Activated effector memory CD4-positive, alpha-beta T cell treated with anti-CD3 and anti-CD28 coated beads, Interleukin-2, amount 50 U/mL, for 16 hours (primary cell): Measurements from ENCODE around the gene RTP5.
A peak's percentile ranks its signal among the peaks of the same experiment; 100 is the strongest.
"Not testable (repeated sequence)": the region's sequence is repeated elsewhere in the genome, so short reads cannot be mapped to it uniquely, and the experiment has no call there.

Experiments
- DNase-seq: peaks from one replicate; pipeline ENCODE4 v3.0.0-alpha.2; 2020

Gene RTP5

DNA sequence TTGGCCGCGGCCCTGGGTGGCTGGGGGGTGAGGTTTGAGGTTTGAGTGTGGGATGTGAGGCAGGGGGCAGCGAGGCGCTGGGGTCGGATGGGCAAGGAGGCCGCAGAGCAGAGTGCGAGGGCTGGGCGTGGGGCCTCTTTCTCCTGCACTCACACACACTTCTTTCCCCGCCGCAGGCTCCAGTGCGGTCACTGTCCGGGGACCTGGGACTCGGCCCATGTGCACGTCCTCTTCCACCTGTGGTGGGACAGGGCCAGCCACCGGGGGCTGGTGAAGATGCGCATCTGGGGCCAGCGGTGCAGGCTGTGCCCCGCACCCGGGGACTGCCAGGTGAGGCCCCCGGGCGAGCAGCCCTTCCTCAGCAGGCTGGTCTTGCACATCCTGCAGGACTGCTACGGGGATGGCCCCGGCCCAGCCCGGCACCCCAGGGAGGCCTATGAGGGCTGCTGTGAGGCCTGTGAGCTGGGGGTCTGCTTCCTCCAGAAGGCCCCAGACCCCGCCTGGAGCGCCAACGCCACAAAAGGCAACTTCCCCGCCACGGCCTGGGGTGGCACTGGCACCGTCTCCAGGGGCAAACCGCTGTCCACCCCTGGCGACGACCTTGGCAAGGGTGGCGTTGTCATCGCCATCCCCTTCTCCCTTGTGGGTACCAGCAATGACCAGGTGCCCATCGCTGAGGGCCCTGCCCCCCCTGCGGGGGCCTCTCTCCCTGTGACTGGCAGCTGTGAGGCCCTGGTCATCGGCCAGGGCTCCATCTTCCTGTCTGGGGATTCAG lies 2.2 kb downstream of the RTP5 start:
- DNase-seq = no peak

DNA sequence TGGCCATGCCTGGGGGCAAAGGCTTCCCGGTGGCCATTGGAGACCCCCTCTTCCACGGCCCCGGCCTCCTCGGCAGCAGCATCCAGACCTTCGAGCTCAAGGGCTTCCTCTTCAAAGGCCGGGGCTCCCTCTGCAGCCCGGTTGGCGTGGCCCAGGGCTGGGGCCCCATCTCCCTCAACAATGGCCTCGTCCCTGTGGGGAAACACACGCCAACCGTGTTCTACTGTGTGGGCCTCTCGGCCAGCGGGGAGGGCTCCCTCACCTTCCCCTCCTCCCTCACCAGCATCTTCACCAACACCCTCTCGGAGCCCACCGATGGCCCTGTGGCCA lies 2.7 kb downstream of the RTP5 start:
- DNase-seq = no peak

DNA sequence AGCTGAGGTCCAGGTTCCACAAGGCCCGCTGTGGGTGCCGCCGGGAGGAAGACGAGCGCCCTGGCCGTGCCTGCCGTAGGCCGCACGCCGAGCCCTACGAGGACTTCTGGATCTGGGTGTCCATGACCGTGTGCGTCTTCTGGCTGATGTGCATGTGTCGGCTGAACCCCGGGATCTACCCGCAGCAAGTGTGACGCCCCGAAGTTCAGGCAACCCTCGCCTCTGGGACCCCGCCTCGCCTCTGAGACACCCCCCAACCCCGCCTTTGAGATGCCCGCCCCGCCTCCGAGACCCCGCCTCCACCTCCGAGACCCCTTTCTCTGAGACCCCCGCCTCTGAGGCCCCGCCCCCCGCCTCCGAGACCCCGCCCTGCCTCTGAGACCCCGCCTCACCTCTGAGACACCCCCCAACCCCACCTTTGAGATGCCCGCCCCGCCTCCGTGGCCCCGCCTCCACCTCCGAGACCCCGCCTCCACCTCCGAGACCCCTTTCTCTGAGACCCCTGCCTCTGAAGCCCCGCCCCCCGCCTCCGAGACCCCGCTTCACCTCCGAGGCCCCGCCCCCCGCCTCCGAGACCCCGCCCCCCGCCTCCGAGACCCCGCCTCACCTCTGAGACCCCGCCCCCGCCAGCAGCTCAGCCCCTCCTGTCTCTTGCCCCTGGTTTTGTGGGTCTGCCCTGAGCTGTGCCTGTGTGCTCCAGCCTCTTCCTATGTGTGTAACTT lies 3.7 kb downstream of the RTP5 start:
- DNase-seq = no peak

DNA sequence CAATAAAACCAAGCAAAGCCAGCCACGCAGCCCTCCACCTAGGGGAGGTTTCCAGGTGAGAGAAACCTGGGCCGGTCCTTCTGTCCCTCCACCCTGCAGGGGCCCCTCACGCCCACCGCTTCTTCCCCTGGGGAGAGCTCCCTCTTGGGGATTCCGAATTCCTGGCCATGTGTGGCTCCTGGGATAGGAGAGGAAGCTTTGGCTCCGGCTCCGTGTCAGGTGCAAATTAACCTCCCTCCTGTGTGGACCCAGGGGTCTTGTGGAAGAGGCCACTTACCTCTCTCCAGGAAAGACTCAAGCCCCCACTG lies 4.2 kb downstream of the RTP5 start:
- DNase-seq = no peak

DNA sequence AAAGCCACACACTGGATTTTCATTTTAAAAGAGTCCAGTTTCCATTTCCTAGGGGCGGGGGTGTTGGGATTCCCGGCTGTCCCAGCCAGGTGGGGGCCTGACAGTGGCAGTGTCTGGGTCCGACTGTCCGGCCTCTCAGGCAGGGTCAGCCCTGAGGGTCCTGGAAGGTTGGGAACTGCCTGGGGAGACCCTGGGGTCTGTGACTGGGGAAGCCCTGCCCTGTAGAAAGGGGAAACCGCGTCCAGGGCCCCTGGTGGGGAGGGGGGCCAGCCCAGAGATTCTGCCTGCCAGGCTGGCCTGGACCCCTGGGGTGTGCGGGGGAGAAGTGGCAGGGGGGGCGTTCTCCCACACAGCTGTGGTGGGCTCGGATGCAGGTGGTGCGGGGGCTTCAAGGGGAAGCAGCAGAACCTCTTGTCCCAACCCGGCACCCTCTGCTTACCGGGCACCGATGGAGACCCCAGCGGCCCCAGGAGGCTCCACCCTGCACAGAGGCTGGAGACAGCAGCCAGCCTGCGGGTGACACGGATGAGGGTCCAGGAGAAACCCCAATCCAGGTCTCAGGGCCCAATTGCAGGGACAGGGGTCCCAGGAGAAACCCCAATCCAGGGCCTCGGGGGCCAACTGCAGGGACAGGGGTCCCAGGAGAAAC lies 4.9 kb downstream of the RTP5 start:
- DNase-seq = no peak

DNA sequence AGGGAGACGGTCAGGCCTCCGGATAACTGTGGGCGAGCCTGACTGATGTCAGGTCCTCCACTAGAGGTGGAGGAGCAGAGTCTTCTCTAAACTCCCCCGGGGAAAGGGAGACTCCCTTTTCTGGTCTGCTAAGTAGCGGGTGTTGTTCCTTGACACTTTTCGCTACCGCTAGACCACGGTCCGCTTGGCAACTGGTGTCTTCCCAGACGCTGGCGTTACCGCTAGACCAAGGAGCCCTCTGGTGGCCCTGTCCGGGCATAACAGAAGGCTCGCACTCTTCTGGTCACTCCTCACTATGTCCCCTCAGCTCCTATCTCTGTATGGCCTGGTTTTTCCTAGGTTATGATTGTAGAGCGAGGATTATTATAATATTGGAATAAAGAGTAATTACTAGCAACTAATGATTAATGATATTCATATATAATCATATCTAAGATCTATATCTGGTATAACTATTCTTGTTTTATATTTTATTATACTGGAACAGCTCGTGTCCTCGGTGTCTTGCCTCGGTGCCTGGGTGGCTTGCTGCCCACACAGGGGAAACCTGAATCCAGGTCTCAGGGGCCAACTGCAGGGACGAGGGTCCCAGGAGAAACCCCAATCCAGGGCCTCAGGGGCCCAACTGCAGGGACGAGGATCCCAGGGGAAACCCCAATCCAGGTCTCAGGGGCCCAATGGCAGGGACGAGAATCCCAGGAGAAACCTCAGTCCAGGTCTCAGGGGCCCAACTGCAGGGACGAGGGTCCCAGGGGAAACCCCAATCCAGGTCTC lies 6.4 kb downstream of the RTP5 start:
- not testable (repeated sequence) for DNase-seq

DNA sequence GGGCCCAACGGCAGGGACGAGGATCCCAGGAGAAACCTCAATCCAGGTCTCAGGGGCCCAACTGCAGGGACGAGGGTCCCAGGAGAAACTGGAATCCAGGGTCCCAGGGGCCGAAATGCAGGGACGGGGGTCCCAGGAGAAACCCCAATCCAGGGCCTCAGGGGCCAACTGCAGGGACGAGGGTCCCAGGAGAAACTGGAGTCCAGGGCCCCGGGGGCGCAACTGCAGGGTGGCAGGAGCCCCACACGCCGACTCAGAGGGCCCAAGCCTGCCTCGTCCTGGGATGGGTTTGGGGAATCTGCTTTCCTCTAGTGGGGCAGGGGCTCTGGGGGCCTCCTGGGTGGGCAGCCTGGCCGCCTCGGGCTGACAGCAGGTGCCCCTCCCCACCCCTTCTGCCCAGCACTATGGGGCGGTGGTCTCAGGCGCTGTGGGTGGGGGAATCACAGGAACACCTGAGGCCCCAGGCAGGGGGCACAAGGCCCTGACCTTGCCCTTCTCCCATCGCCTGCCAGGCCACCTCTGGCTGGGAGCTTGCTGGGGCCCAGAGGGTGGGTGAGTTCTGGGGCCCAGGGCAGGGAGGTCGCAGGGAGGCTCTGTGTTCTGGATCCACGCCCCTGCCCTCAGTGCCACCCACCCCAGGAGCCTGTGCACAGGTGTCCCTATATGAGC lies 7.1 kb downstream of the RTP5 start:
- DNase-seq = no peak

DNA sequence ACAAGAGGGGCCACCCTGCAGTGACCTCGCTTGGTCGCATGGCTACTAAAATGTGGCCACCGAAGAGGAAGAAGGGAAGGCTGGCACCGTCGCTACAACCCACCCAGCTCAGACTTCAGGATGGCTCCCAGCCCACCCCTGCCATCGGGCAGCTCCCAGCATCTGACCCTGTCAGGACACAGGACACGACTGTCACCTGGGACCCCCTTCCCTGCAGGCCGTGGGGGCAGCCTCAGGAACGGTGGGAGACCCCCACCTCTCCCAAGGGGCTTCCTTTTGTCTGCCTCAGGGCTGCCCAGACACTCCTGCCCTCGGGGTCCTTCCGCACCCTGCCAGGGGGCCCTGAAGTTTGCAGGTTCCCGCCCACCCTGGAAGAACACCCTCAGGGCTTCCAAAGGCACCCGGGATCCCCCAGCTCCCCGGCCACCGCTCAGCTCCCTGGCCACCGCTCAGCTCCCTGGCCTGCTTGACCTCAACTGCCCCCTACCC lies 7.7 kb downstream of the RTP5 start:
- no peak for DNase-seq

DNA sequence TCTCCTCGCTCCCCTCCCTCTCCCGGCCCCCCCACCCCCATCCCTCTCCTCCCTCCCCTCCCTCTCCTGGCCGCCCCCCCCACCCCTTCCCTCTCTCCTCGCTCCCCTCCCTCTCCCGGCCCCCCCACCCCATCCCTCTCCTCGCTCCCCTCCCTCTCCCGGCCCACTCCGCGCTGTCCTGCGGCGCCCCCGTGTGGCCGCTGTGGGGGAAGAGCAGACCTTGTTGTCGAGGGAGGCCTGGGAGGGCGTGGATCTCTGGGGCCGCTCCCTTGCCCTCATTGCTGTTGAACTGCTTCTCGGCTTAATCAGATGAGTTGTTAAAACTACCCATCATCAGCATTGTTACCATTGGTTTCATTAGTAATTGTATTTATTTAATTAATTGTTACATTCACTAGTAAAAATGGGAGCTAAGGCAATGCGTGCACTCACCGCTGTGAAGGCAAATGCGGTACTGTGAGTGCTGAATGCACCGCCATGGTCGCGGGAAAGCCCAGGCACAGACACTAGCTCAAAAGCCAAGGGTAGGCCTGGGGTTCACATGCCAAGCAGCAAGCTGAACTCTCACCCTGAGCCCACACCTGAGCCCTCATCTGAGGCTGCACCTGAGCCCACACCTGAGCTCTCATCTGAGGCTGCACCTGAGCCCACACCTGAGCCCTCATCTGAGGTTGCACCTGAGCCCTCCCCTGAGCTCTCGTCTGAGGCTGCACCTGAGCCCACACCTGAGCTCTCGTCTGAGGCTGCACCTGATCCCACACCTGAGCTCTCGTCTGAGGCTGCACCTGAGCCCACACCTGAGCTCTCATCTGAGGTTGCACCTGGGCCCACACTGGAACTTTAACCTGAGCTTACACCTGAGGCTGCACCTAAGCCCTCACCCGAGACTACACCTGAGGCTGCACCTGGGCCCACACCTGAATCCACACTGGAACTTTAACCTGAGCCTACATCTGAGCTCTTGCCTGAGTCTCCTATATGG lies 8.8 kb downstream of the RTP5 start:
- peak; percentile 92 for DNase-seq

DNA sequence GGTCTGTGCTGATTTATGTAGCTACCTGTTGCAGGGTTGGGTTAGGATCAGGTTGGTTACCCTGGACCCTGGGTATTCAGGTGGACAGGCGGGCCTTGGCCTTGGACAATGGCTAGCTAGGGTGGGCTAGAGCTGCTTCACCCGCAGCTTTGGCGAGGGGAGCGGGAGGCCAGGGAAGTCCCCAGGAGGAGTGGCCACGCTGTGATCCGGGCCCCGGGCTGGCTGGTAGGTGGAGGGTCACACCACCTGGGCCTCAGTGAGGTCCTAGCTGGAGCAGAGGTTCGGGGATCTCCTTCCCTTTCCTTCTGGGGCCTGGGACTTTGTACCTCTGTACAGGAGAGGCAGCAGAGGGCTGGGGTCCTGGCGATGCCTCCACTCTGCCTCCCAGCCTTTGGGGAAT lies 9.8 kb downstream of the RTP5 start:
- DNase-seq = no peak

DNA sequence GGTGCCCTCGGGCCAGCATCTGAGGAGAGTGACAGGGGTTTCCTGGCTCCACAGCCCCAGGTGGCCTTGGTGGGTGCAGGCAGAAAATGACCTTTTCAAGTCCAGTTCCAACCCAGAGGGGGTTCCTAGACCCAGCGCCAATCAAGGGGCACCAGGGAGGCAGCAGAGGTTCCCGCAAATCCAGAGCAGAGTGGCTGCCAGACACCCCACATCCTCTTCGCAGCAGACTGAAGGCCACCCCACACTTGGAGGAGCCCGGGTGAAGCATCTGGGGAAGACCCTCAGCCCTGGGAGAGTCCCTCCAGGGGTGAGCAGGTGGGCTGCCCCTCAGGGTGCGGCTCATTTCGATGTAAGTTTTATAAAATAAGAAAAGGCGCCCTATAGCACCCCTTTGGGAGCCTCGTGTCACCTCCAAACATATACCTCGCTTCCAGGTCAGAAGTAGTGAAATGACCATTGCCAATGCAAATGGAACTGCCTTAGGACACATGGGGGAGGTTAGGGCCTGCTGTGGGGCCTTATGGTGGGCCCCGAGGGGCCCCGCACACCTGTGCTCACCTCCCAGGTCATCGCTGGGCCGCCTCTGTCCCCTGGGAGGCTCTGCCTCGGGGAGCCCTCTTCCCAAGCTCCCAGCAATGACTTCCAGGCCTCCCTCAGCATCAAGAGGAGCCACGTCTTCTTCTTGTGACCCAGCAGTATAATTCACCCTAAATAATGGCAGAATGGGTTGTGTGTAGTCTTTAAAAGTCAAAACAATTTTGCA lies 11.0 kb downstream of the RTP5 start:
- no peak for DNase-seq

DNA sequence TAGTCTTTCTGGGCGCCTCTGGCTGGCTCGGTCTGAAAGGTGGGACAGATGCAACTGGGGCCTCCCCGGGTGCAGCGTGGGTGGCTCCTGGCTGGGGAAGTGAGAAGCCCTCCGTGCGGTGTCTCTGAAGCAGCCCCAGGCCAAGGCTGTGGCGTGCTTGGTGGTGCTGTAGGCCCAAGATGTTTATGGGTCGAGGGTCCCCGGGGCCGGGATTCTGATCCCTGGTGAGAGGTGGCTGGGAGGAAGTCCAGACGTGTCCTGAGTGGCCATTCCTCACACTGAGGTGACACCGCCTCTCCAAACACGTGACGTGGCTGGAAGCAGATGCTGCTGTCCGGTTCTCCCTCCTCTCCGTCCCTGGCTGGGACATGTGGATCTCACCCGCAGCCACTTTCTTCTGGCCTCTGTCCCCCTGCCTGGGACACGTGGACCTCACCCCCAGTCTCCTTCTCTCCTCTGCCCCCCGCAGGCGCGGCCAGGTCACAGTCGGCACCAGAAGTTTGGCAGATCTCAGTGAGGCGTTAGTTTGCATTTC lies 12.6 kb downstream of the RTP5 start:
- peak; percentile 74 for DNase-seq

DNA sequence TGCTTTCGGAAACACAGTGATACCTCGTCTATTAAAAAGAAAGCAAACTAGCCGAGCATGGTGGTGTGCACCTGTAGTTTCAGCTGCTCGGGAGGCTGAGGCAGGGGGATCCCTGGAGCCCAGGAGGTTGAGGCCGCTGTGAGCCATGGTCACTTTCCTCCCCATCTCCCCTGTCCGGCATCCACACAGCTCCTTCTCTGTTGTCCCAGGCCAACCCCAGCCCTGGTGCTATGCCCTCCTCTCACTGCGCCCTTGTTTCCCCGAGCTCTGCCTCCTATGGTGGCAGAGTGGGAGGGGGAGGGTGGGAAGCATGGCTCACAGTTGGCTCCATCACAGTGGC lies 15.4 kb downstream of the RTP5 start:
- no peak for DNase-seq

DNA sequence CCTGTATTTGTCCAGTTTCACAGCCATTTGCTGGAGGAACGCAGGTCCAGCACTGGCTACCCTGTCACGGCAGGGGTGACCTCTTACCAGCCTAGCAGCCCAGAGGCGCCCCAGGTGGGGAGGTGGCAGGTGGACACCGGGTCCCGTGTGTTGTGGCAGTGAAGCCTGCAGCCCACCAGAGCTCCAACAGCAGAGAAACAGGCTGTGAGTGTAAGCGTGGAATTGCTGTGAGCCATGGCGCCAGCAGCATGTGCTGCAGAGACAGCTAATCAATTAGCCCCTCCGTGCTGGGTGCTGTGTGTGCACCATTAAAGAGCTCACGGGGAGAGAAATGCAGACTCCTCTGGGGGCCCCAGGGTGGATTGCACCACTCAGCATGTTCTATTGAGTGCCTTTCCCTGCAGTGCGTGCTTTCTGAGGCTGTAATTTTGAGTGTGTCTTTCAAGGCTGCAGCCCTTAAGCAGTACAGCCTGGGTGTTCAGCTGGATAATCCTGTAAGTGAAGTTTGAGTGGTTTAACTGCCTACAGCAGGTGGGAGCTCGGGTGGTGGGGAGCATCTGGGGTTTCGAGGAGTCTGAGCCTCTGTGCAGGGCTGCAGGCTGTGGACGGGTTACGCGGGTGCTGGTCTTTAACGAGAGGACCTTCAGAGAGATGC lies 15.9 kb downstream of the RTP5 start:
- DNase-seq = no peak

DNA sequence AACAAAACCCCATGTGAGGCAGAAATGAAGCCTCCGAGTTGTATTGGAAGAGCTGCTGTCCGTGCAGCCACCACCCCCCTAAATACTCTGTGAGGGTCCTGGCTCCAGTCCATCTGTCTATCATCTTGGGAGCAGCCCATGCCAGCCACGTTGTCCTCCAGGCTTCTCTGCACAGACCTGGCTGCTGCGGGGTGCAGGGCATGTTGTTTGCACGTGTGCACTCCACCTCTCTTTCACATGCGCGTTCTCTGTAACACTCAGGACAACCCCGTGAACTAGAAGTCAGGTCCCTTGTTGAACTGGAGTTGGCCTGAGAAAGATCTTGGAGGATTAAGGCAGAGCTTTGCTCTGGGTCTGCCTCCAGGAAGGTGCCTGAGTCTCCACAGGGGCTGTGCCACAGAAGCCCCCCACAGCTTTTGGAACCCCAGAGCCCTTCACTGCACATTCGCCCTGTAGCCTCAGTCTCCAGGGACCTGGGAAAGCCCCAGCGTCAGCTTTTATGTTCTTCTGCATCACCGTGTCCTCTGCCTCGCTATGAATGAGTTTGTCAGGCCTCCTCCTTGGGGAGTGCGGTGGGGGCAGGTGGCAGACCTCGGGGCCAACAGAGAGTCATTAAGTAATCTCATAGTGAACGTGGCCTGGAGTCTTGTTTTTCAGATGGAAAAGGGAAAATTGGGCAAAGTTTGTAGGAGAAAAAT lies 16.6 kb downstream of the RTP5 start:
- DNase-seq = no peak

DNA sequence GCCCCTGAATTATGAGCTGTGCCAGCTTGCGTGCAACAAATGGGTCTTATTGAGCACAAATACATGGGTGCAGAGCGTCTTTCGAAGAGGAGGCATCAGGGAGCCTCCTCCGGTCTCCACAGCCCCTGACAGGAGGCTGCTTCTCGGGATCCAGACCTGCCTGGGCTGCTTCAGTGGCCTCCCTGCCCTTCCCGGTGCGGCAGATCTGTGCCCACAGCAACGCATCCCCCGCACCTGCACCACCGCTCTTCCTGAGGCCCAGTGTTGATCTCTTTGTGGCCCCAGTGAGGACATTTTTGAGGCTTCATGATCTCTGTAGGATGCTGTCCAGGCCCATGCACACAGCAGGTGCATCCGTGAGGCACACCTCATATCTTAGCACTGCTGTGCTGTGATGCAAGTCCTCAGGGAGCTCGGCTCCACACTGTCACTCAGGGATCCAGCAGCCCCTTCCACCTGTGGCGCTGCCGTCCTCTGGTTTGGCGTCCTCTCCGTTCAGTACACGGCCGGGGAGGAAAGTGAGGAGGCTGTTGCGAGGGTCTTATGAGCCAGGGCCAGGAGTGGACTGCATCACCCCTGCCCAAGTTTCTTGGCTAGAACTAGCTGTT lies 17.4 kb downstream of the RTP5 start:
- DNase-seq = no peak

DNA sequence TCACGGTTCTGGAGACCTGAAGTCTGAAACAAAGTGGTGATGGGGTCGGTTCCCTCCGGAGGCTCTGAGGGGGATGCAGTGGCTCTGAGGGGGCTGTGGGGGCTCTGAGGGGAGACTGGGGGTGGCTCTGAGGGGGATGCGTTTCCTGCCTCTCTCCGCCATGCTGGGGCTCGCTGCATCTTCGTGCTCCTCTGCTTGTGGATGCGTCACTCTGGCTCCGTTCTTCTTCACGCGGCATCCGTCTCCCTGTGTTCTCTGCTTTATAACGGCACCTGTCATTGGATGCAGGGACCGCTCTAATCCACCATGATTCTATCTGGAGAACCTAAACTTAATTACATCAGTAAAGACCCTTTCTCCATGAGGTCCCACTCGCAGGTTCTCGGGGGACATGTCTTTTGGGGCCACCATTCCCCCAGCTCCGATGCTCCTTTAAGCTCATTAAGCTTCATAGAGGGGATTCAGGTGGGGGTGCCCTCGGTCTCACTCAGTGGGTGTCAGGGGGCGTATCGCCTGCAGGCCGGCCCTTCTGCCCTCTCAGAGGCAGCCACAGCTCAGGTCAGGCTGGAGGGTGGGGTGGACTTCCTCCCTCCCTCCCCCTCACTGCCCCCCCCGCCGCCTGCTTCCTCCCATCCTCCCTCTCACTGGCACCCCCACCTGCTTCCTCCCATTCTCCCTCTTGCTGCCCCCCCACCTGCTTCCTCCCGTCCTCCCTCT lies 18.4 kb downstream of the RTP5 start:
- DNase-seq = no peak

DNA sequence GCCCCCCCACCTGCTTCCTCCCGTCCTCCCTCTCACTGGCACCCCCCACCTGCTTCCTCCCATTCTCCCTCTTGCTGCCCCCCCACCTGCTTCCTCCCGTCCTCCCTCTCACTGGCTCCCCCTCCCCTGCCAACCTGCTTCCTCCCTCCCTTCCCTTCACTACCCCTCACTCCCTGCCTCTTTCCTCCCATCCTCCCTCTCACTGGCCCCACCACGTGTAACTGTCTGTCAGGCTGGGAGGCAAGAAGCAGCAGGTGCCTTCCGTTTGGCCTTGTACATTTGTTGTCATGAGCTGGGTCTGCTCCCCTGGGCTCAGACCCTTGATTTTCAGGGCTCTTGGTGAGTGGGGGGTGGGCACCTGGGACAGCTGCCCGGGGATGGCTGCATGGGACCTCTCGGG lies 19.1 kb downstream of the RTP5 start:
- no peak for DNase-seq
